Kidney epithelial cell (primary cell): ENCODE measurements around the gene TTC38. TPM values are rescaled to one million over a fixed set of nuclear protein-coding genes. Genes with fewer than 3 reads are reported as not detected.

Experiments
- DNase-seq: peaks from one replicate; pipeline ENCODE4 v3.0.0-alpha.2; 2010; ENCODE audit warnings: low read depth
- H3K27me3 ChIP-seq: 2 replicates; pipeline ENCODE4 v1.6.0; 2011; ENCODE audit warnings: low read length; ENCODE audit not compliant: control insufficient read depth, insufficient read depth
- H3K36me3 ChIP-seq: 2 replicates; pipeline ENCODE4 v1.5.1; 2011; ENCODE audit warnings: low read length; ENCODE audit not compliant: control insufficient read depth, insufficient read depth
- H3K4me3 ChIP-seq: 2 replicates; pipeline ENCODE4 v1.5.1; 2011; ENCODE audit warnings: low read depth, mild to moderate bottlenecking, control low read depth, low read length
- CTCF ChIP-seq: IDR thresholded peaks from 2 replicates; pipeline ENCODE4 v1.5.1; 2011; ENCODE audit warnings: mild to moderate bottlenecking, moderate library complexity, low read length, control low read depth, inconsistent platforms; ENCODE audit not compliant: insufficient read depth, poor library complexity, severe bottlenecking
- total RNA-seq: library from RNA; depleted of rRNA; stranded (reverse); fragments of >200 nt; gene quantifications from 2 replicates; pipeline ENCODE4 v1.2.3, GENCODE V29; 2015

The TTC38 gene
- total RNA-seq, 1 donor from 2014 or later: 28.9 TPM

GRCh38 chr22:46281866-46282678 lies 14.3 kb downstream of the TTC38 start:
- no peak for DNase-seq
- peaks cover 8% of the 10 kb centered on the region for H3K36me3 ChIP-seq

GRCh38 chr22:46286006-46286405 lies 18.2 kb downstream of the TTC38 start:
- peaks cover 5% of the 10 kb centered on the region for H3K36me3 ChIP-seq
- no peaks in the 10 kb centered on the region for H3K27me3 ChIP-seq
- H3K4me3 ChIP-seq: no peak overlapping the region
- DNase-seq: no peak
- TF ChIP-seq CTCF: no peak

More at GRCh38 chr22:46281866-46282678, 14.3 kb downstream of the TTC38 start:
- Histone ChIP-seq H3K4me3 (no peak overlapping the region), H3K27me3 (no peaks in the 10 kb centered on the region)
- TF ChIP-seq CTCF: no peak

GRCh38 chr22:46286941-46287872 lies 19.4 kb downstream of the TTC38 start:
- peaks cover 5% of the 10 kb centered on the region for H3K36me3 ChIP-seq
- no peak overlapping the region for H3K4me3 ChIP-seq
- H3K27me3 ChIP-seq: no peaks in the 10 kb centered on the region
- DNase-seq: no peak
- TF ChIP-seq CTCF: no peak

- no peak overlapping the region for H3K4me3 ChIP-seq
- no peak for DNase-seq
- TF ChIP-seq CTCF: no peak
- peaks cover 5% of the 10 kb centered on the region for H3K36me3 ChIP-seq
- no peaks in the 10 kb centered on the region for H3K27me3 ChIP-seq
These were observed 20.3 kb downstream of the TTC38 start for GRCh38 chr22:46287873-46288751.

- DNase-seq: no peak
- Histone ChIP-seq H3K27me3 (no peaks in the 10 kb centered on the region), H3K36me3 (peaks cover 5% of the 10 kb centered on the region), H3K4me3 (no peak overlapping the region)
- TF ChIP-seq CTCF: no peak
These were observed 21.0 kb downstream of the TTC38 start for GRCh38 chr22:46288846-46289243.
